Astrocyte of the cerebellum (primary cell): ENCODE measurements around the gene CFAP299.

ENCODE experiments used
- DNase-seq: peaks from one replicate; pipeline ENCODE4 v3.0.0-alpha.2; 2011; ENCODE audit warnings: low read depth
- H3K4me3 ChIP-seq: 2 replicates; pipeline ENCODE4 v1.5.1; 2011; ENCODE audit warnings: mild to moderate bottlenecking, low read depth, low read length, moderate library complexity
- in situ Hi-C: cut with HindIII; loops from 2 replicates; pipeline ENCODE4 v1.10.0; 2017; ENCODE audit warnings: low sequenced_read_pairs
- TF ChIP-seq, protein P1 (sequence below): IDR thresholded peaks from 2 replicates; pipeline ENCODE4 v1.5.1; 2012; ENCODE audit warnings: low read length, low read depth, moderate library complexity, mild to moderate bottlenecking; ENCODE audit errors: missing control alignments

The CFAP299 gene

DNA sequence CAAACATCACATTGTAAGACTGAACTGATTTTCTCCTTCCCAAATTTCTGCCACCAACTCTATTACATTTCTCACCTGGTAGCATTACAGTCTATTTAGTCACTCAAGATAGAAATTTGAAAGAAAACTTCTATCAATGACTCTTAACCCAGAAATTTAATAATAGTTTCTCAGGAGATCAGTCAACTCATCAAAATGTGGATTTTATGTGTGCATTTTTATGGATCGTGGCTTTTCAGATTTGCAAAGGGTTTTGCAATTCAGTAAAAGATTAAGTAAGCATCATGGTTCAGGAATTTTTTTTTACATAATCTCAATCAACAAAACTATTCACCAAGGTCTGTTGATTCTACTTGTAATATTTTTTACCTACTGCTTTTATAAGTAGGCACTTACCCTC lies 111.1 kb downstream of the CFAP299 start:
- in situ Hi-C loops: no loop called here
- TF ChIP-seq, protein P1, sequence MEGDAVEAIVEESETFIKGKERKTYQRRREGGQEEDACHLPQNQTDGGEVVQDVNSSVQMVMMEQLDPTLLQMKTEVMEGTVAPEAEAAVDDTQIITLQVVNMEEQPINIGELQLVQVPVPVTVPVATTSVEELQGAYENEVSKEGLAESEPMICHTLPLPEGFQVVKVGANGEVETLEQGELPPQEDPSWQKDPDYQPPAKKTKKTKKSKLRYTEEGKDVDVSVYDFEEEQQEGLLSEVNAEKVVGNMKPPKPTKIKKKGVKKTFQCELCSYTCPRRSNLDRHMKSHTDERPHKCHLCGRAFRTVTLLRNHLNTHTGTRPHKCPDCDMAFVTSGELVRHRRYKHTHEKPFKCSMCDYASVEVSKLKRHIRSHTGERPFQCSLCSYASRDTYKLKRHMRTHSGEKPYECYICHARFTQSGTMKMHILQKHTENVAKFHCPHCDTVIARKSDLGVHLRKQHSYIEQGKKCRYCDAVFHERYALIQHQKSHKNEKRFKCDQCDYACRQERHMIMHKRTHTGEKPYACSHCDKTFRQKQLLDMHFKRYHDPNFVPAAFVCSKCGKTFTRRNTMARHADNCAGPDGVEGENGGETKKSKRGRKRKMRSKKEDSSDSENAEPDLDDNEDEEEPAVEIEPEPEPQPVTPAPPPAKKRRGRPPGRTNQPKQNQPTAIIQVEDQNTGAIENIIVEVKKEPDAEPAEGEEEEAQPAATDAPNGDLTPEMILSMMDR: no peak
- H3K4me3 ChIP-seq: no peak overlapping the region
- no peak for DNase-seq

DNA sequence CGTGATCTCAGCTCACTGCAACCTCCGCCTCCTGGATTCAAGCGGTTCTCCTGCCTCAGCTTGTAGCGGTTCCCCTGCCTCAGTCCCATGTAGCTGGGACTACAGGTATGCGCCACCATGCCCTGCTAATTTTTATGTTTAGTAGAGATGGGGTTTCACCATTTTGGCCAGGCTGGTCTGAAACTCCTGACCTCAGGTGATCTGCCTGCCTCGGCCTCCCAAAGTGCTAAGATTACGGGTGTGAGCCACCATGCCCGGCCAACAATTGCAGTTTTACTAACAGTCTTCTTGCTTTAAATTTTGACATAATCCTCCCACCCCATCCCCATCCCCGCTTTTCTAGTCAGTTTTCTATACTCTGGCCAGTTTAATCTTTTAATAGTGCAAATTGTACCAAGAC lies 112.0 kb downstream of the CFAP299 start:
- no peak for DNase-seq
- in situ Hi-C loops: no loop called here

DNA sequence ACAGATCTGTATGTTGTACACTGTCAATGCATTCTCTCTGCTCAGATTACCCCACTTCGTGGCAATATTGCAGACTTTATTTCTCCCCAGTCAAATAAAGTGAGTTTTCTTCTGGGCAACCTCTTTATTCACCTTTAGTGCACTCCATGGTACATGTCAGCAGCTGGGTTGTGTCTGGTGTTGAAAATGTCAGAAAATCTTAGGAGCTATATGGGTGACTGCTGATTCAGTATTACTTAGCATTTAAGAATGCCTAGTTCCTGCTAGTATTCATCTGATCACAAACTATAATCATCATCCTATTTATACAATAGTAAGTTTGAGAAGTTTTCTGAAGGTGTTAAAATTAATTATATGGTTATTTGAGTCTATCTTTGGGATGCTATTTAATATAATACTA lies 112.5 kb downstream of the CFAP299 start:
- in situ Hi-C loops: no loop called here
- TF ChIP-seq, protein P1: no peak
- DNase-seq: no peak
- no peak overlapping the region for H3K4me3 ChIP-seq

More for the DNA sequence above, 112.0 kb downstream of the CFAP299 start:
- TF ChIP-seq, protein P1: no peak
- no peak overlapping the region for H3K4me3 ChIP-seq

DNA sequence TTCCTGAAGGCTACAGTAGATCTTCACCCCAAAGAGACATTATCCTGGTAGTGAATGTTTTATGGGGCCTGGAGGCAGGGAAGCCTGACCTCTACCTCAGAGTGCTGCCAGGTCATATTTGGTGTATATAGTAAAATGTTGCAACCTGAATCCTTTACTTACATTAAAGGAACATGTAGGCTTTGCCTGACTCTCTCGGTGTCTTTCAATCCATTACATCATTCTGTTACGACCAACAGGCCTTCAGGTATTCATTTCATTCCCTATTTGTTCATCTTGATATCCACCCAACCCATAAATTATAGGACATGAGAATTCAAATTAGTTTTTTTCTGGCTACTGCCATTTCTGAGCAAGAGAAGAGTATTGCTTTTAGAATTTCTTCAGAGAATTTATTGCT lies 116.5 kb downstream of the CFAP299 start:
- TF ChIP-seq, protein P1: no peak
- H3K4me3 ChIP-seq: no peak overlapping the region
- DNase-seq: no peak
- in situ Hi-C loops: no loop called here

DNA sequence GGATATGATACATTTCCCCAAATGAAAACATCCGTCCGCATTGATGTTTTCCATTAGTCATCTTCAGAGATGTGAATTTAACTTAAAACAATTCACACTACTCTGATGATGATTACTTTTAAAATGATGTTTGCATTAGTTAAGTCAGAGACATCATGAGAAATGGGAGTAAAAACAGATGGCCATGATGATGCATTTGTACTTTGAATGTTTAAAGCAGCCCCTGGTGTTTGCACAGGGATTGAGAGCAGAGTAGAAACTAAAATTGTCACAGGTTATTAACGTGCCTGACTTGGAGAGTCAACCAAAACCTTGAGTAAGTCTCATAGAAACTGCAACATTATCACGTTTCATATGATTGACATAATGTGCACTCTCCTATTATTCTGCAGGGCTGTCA lies 117.2 kb downstream of the CFAP299 start:
- TF ChIP-seq, protein P1: no peak
- in situ Hi-C loops: no loop called here
- DNase-seq: no peak
- no peak overlapping the region for H3K4me3 ChIP-seq

DNA sequence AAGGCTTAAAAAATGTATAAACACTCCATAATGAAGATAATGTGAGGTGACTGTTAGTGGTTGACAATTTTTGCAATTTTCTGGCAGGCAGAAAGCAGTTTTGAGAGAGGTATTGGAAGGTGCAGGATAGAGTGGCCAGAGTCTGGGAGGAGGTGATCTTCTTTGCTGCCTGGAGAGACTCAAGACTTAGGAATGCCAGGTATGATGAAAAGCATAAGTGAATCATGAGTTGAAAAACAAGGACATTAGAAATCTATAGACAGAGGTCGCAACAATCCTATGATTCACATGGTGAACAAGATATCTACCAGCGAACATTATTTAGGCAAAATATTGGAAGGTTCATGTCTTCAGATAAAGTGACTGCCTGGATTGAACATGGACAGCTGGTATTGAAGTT lies 118.5 kb downstream of the CFAP299 start:
- H3K4me3 ChIP-seq: no peak overlapping the region
- no peak for DNase-seq
- in situ Hi-C loops: no loop called here
- TF ChIP-seq, protein P1: no peak

DNA sequence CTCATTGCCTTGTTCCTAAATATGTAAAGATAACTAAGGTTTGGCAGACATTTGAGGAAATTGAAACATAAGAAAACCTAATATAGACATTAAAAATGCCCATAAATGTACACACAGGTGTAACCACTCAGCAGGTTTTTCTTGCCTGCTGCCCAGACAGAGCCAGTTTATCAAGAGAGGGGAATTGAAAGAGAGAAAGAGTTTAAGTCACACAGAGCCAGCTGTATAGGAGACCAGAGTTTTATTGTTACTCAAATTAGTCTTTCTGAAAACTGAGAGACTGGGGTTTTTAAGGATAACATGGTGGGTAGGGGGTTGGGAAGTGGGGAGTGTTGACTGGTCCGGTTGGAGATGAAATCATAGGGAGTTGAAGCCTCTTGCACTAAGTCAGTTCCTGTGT lies 119.0 kb downstream of the CFAP299 start:
- TF ChIP-seq, protein P1: no peak
- in situ Hi-C loops: no loop called here
- no peak for DNase-seq
- H3K4me3 ChIP-seq: no peak overlapping the region
